Measurements from ENCODE around the gene TRIO. TPM values are rescaled to one million over a fixed set of nuclear protein-coding genes. Genes with fewer than 3 reads are reported as not detected.
"Not testable (repeated sequence)": the region's sequence is repeated elsewhere in the genome, so short reads cannot be mapped to it uniquely, and the experiment has no call there.

The TRIO gene
- total RNA-seq (2021) (99.8 and 105 TPM in 2 replicates), Bru-seq, nascent RNA (percentile 88 among the genes with signal in this experiment), BruChase-seq, experiment 1, labeled RNA remaining after a 2-hour chase (percentile 85 among the genes with signal in this experiment), BruChase-seq, experiment 2, labeled RNA remaining after a 6-hour chase (percentile 80 among the genes with signal in this experiment)
- long read RNA-seq, partial matches to known transcripts: 7 of 16 reads
- long read RNA-seq, other reads (novel, unspliced or antisense): 9 of 16 reads

- peak; percentile 96 for DNase-seq (ENCODE audit: low spot score)
- peak within 1 kb of the TSS; percentile 96 for H3K4me3 ChIP-seq (ENCODE audit: low read depth, low read length, poor library complexity, severe bottlenecking)
- H3K36me3 ChIP-seq (ENCODE audit: insufficient read depth, low read length, poor library complexity, severe bottlenecking): no peaks in the 10 kb centered on the region
- ChIA-PET POLR2A (ENCODE audit: low non-redundant PET) (no interaction called here), CTCF (no interaction called here)
- TF ChIP-seq, protein P1, sequence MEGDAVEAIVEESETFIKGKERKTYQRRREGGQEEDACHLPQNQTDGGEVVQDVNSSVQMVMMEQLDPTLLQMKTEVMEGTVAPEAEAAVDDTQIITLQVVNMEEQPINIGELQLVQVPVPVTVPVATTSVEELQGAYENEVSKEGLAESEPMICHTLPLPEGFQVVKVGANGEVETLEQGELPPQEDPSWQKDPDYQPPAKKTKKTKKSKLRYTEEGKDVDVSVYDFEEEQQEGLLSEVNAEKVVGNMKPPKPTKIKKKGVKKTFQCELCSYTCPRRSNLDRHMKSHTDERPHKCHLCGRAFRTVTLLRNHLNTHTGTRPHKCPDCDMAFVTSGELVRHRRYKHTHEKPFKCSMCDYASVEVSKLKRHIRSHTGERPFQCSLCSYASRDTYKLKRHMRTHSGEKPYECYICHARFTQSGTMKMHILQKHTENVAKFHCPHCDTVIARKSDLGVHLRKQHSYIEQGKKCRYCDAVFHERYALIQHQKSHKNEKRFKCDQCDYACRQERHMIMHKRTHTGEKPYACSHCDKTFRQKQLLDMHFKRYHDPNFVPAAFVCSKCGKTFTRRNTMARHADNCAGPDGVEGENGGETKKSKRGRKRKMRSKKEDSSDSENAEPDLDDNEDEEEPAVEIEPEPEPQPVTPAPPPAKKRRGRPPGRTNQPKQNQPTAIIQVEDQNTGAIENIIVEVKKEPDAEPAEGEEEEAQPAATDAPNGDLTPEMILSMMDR (conservative IDR thresholded peaks at IDR 0.05; ENCODE audit: low read depth, low read length): peak; percentile 56
- no peak for TF ChIP-seq EZH2 (IDR thresholded peaks at IDR 0.05; ENCODE audit: borderline replicate concordance, low read depth, low read length, poor library complexity, severe bottlenecking)
- H3K9me3 ChIP-seq (ENCODE audit: low read depth, low read length, poor library complexity, severe bottlenecking): no peaks in the 10 kb centered on the region
- BruUV-seq (replicated peaks): no TSS peak
- H3K27me3 ChIP-seq (replicated peaks; ENCODE audit: insufficient read depth, low read depth, low read length, poor library complexity): no peaks in the 10 kb centered on the region
- peak within 1 kb of the TSS; percentile 78 for H3K27ac ChIP-seq (ENCODE audit: low read depth, low read length, poor library complexity, severe bottlenecking)
- intact Hi-C loops (cut with micrococcal nuclease; ENCODE audit: unreplicated experiment): loop anchor here (5.0 kb wide), 1 partner anchor 124 kb away; no protein-coding TSS in a partner anchor
- peaks cover 25% of the 10 kb centered on the region for H3K4me1 ChIP-seq (ENCODE audit: insufficient read depth, low read length, poor library complexity, severe bottlenecking)
Observed at GRCh38 chr5:14142827-14143545, at the start of gene TRIO. TSS of gene TRIO (plus strand) at chr5:14143342. CDS start at chr5:14143726, 384 bp downstream.

- H3K36me3 ChIP-seq (ENCODE audit: insufficient read depth, low read length, poor library complexity, severe bottlenecking); BruUV-seq (replicated peaks); CTCF ChIA-PET; intact Hi-C loops (cut with micrococcal nuclease; ENCODE audit: unreplicated experiment); H3K9me3 ChIP-seq (ENCODE audit: low read depth, low read length, poor library complexity, severe bottlenecking); H3K27me3 ChIP-seq (replicated peaks; ENCODE audit: insufficient read depth, low read depth, low read length, poor library complexity); H3K27ac ChIP-seq (ENCODE audit: low read depth, low read length, poor library complexity, severe bottlenecking); POLR2A ChIA-PET (ENCODE audit: low non-redundant PET); H3K4me1 ChIP-seq (ENCODE audit: insufficient read depth, low read length, poor library complexity, severe bottlenecking); H3K4me3 ChIP-seq (ENCODE audit: low read depth, low read length, poor library complexity, severe bottlenecking); DNase-seq (ENCODE audit: low spot score): not testable (repeated sequence)
Observed at GRCh38 chr5:14097380-14097779, 45.8 kb upstream of the TRIO start.

DNA sequence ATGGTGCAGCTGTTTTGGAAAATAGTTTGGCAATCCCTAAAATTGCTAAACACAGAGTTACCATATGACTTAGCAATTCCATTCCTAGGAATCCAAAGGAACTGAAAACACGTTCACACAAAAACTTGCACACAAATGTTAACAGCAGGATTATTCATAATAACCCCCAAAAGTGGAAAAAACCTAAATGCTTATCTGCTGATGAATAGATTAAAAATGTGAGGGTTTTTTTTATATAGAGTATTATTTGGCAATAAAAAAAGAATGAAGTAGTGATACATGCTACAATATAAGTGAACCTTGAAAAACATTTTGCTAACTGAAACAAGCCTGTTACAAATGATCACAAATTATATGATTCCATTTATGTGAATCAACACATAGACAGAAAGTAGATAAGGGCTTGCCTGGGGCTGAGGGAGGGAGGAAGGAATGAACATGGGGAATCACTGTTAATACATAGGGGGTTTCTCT is 45.1 kb upstream of the TRIO start:
- TF ChIP-seq EZH2 (IDR thresholded peaks at IDR 0.05; ENCODE audit: borderline replicate concordance, low read depth, low read length, poor library complexity, severe bottlenecking): no peak
- TF ChIP-seq, protein P1 (conservative IDR thresholded peaks at IDR 0.05; ENCODE audit: low read depth, low read length): no peak
- CTCF ChIA-PET: no interaction called here
- H3K9me3 ChIP-seq (ENCODE audit: low read depth, low read length, poor library complexity, severe bottlenecking): no peaks in the 10 kb centered on the region
- no peak overlapping the region for H3K27ac ChIP-seq (ENCODE audit: low read depth, low read length, poor library complexity, severe bottlenecking)
- intact Hi-C loops (cut with micrococcal nuclease; ENCODE audit: unreplicated experiment): no loop called here
- no peaks in the 10 kb centered on the region for H3K27me3 ChIP-seq (replicated peaks; ENCODE audit: insufficient read depth, low read depth, low read length, poor library complexity)
- DNase-seq (ENCODE audit: low spot score): no peak
- H3K4me1 ChIP-seq (ENCODE audit: insufficient read depth, low read length, poor library complexity, severe bottlenecking): no peaks in the 10 kb centered on the region
- H3K36me3 ChIP-seq (ENCODE audit: insufficient read depth, low read length, poor library complexity, severe bottlenecking): no peaks in the 10 kb centered on the region
- no TSS peak for BruUV-seq (replicated peaks)
- H3K4me3 ChIP-seq (ENCODE audit: low read depth, low read length, poor library complexity, severe bottlenecking): no peak overlapping the region
- POLR2A ChIA-PET (ENCODE audit: low non-redundant PET): no interaction called here

All from A673 (cell line).